ENCODE data around the gene YTHDF2. TPM values are rescaled to one million over a fixed set of nuclear protein-coding genes. Genes with fewer than 3 reads are reported as not detected.
A peak's percentile ranks its signal among the peaks of the same experiment; 100 is the strongest.

Gene YTHDF2
- total and polyA plus RNA-seq, 2 of the 13 experiments (the other 11 are each of a cell fraction or from before 2014, with no cell fraction given) = 48.4 to 59.6 TPM

GRCh38 chr1:28736450-28737306 is at the start of gene YTHDF2 (continued):
- TF ChIP-seq AHDC1 (CRISPR knock-in tag; IDR thresholded peaks at IDR 0.05; ENCODE audit: borderline replicate concordance) = peak; percentile 29; the same call in 1 of the 2 replicates
- TF ChIP-seq JDP2 (CRISPR knock-in tag; IDR thresholded peaks at IDR 0.05; ENCODE audit: borderline replicate concordance) = no peak; the same call in 1 of the 2 replicates
- TF ChIP-seq TBP (CRISPR knock-in tag; IDR thresholded peaks at IDR 0.05) = no peak
- TF ChIP-seq STAT6 (CRISPR knock-in tag; IDR thresholded peaks at IDR 0.05; ENCODE audit: borderline replicate concordance) = peak; percentile 95
- TF ChIP-seq ZNF598 (CRISPR knock-in tag; IDR thresholded peaks at IDR 0.05; ENCODE audit: borderline replicate concordance) = 0 out of 2 replicates have a peak, but pooled peaks have one; percentile 35
- no peak for TF ChIP-seq EZH2 (conservative IDR thresholded peaks at IDR 0.05; ENCODE audit: low read depth, low read length)
- TF ChIP-seq ZKSCAN1 (IDR thresholded peaks at IDR 0.05; ENCODE audit: low read length) = no peak
- TF ChIP-seq KLF13 (CRISPR knock-in tag; IDR thresholded peaks at IDR 0.05) = no peak
- TF ChIP-seq RFXANK (CRISPR knock-in tag; IDR thresholded peaks at IDR 0.05) = no peak
- peak; percentile 72 for TF ChIP-seq ARID5B (CRISPR knock-in tag; IDR thresholded peaks at IDR 0.05)
- no peak for TF ChIP-seq ZNF777 (CRISPR knock-in tag; IDR thresholded peaks at IDR 0.05)
- no peak for TF ChIP-seq SP1 (IDR thresholded peaks at IDR 0.05)
- 0 out of 2 replicates have a peak, but pooled peaks have one; percentile 62 for TF ChIP-seq SP1 (CRISPR knock-in tag; IDR thresholded peaks at IDR 0.05)
- TF ChIP-seq HNRNPH1 (optimal IDR thresholded peaks at IDR 0.05; ENCODE audit: low read depth, low read length) = no peak
- TF ChIP-seq EED (CRISPR knock-in tag; IDR thresholded peaks at IDR 0.05) = 0 out of 2 replicates have a peak, but pooled peaks have one; percentile 51
- TF ChIP-seq POLR2AphosphoS2 (IDR thresholded peaks at IDR 0.05; ENCODE audit: low read depth, low read length) = no peak
- peak; percentile 95 for TF ChIP-seq SIX1 (CRISPR knock-in tag; IDR thresholded peaks at IDR 0.05; ENCODE audit: borderline replicate concordance)
- peak; percentile 80 for TF ChIP-seq ZNF546 (CRISPR knock-in tag; conservative IDR thresholded peaks at IDR 0.05)

All from HepG2 (cell line).